GM19468 (cell line): ENCODE measurements around the gene PPP2R5C.
"Not testable (repeated sequence)": the region's sequence is repeated elsewhere in the genome, so short reads cannot be mapped to it uniquely, and the experiment has no call there.

Experiments used
- ATAC-seq: cut with Tn5 transposase; IDR thresholded peaks from one replicate; pipeline ENCODE4 v1.9.1; 2021; ENCODE audit warnings: mild to moderate bottlenecking, moderate library complexity, moderate number of reproducible peaks; ENCODE audit not compliant: unreplicated experiment; ENCODE audit errors: extremely low read depth

Gene PPP2R5C

DNA sequence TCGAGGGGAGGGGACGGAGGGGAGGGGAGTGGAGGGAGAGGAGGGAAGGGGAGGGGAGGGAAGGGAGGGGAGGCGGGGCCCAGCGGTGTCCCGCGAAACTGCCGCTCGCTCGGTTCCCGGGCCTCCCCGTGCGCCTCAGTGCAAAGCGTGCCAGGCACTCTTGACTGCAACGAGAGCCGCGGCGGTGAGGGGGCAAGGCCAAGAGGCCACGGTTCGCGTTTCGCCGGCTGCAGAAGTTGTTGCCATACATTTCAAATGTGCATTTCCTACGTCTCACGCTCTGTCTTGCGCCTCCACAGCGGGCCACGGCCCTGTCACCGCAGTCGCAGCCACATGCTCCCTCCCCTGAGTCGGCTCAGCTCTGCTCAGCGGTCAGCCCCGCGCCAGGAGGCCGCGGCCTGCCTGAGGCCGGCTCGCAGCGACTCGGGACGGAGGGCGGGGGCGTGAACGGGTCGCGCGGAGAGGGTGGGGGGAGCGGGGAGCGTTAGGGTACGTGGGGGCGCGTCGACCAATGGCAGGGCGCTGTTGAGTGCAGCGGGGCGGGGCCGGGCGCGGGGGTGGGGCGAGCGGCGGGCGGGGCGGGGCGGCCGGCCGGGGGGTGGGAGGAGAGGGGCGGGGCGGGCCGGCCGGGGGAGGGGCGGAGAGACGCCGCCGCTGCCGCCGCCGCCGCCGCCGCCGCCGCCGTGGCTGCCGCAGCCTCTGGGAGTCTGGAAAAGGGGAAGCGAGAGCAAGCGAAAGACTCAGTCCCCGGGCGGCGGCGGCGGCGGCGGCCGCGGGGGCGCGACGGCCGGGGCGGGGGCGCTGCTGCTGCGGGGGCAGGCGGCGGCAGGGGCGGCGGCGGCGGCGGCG lies at the start of gene PPP2R5C:
TSS of gene PPP2R5C (plus strand) at position 678 of the 849 bp plus-strand sequence. CDS start 185 bp downstream, outside the sequence.
- peak; percentile 27 for ATAC-seq

DNA sequence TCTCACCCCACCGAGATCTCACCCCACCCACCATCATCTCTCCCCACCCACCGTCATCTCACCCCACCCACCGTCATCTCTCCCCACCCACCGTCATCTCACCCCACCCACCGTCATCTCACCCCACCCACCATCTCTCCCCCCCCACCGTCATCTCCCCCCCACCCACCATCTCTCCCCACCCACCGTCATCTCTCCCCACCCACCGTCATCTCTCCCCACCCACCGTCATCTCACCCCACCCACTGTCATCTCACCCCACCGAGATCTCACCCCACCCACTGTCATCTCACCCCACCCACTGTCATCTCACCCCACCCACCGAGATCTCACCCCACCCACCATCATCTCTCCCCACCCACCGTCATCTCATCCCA lies 49.7 kb upstream of the PPP2R5C start:
- not testable (repeated sequence) for ATAC-seq

DNA sequence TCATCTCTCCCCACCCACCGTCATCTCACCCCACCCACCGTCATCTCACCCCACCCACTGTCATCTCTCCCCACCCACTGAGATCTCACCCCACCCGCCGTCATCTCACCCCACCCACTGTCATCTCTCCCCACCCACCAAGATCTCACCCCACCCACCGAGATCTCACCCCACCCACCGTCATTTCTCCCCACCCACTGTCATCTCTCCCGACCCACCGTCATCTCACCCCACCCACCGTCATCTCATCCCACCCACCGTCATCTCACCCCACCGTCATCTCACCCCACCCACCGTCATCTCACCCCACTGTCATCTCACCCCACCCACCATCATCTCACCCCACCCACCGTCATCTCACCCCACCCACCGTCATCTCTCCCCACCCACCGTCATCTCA lies 49.2 kb upstream of the PPP2R5C start:
- not testable (repeated sequence) for ATAC-seq

DNA sequence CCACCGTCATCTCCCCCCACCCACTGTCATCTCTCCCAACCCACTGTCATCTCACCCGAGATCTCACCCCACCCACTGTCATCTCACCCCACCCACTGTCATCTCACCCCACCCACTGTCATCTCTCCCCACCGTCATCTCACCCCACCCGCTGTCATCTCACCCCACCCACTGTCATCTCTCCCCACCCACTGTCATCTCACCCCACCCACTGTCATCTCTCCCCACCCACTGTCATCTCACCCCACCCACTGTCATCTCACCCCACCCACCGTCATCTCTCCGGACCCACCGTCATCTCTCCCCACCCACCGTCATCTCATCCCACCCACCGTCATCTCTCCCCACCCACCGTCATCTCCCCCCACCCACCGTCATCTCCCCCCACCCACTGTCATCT lies 48.4 kb upstream of the PPP2R5C start:
- not testable (repeated sequence) for ATAC-seq

DNA sequence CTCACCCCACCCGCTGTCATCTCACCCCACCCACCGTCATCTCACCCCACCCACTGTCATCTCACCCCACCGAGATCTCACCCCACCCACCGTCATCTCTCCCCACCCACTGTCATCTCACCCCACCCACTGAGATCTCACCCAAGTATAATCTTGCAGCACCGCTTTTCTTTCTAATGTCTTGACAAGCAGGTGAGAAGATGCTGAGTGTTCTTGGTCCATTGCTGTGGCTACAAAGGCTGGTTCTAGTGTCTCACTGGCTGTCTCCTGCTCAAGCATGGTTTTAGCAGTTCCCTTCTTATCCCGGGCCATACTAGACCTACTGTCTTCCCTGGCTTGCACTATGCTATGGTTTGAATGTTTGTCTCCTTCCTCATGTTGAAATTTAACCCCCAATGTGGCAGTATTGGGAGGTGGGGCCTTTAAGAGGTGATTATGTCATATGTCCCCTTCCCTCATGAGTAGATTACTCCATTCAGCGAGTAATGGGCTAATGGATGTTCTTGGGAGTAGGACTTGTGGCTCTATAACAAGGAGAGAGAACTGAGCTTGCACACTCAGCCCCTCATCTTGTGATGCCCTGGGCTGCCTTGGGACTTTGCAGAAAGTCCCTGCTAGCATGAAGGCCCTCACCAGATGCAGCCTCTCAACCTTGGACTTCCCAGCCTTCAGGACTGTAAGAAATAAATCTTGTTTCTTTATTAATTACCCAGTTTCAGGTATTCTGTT lies 47.7 kb upstream of the PPP2R5C start:
- no peak for ATAC-seq

DNA sequence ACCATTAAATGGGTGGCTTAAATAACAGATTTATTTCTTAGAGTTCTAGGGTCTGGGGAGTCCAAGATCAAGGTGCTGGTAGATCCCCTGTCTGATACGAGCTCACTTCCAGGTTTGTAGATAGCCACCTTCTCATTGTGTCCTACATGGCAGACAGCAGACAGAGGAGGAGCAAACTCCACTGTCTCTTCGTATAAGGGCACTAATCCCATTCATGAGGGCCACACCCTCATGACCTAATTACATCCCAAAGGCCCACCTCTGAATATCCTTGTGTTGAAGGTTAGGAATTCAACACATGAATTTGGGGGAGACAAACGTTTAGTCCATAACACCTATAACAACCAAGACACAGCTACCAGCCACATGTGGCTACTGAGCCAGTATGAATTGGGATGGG lies 47.1 kb upstream of the PPP2R5C start:
- ATAC-seq: no peak

DNA sequence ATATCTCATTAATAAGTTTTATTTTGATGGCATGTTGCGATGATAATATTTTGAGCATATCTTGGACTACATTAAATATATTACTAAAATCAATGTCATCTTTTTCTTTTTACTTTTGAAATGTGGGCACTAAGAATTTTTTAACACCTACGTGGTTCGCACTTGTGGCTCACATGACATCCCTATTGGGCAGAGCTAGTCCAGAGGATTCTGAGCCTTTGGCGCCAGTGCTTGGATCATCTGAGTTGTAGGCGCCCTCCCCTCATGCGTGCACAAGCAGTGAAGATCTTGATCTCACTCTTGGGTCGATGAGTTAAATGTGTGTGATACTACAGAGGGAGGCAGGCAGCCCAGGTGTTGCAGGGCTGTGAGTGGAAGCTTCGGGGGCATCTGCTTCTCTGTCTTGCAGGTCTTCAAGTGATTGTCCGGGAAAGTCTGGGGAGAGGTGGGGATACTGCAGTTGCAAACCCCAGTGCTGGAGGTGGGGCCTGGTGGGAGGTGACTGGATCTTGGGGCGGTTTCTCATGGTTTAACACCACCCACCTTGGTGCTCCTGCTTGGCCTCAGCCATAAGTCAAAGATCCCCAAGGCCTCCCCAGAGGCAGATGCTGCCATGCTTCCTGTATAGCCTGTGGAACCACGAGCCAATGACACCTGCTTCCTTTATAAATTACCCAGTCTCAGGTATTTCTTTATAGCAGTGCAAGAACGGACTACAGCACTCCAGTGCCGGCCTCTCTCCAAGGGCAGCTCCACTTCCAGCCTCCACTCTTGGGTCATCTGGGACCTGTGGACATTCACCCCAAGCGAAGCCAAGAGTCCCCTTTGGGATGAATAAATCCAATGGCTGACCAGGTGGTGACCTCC lies 46.1 kb upstream of the PPP2R5C start:
- no peak for ATAC-seq

DNA sequence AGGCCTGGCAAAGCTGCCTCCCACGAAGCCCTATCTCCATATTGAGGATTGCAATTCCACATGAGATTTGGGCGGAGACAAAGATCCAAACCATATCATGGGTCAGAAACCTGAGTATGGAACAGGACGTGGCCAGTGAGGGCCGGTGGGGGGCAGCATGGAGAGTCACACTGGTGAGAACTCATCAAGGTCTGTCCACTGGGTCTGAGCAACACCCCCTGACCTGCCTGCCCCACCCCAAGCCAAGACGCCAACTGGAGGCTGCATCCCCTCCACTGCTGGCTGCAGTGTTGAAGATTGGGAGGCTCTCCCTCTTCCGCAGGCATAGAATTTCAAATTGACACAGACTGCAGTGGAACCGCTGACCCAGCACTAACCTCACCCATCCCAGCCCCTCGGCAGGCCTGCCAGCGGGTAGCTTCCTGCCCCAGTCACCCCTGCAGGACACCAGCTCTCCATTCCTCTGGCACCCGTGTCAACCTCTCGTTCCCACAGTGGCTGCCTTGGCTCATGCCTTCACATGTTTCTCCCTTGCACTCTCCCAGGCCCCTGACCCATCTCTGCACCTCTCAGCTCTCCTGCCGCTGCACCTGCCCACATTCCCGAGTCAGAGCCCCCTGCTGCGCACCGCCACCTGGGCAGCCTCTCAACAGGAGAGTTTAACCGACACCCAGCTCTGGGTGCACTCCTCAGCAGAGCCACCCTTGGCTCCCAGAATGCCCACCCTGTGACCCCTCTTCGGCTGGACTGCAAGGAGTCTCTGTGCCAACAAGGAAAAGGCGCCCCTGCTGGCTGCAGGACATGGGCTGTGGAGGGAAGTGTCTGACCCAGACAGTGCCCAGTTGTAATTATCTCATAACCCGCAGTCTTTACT lies 45.2 kb upstream of the PPP2R5C start:
- no peak for ATAC-seq

DNA sequence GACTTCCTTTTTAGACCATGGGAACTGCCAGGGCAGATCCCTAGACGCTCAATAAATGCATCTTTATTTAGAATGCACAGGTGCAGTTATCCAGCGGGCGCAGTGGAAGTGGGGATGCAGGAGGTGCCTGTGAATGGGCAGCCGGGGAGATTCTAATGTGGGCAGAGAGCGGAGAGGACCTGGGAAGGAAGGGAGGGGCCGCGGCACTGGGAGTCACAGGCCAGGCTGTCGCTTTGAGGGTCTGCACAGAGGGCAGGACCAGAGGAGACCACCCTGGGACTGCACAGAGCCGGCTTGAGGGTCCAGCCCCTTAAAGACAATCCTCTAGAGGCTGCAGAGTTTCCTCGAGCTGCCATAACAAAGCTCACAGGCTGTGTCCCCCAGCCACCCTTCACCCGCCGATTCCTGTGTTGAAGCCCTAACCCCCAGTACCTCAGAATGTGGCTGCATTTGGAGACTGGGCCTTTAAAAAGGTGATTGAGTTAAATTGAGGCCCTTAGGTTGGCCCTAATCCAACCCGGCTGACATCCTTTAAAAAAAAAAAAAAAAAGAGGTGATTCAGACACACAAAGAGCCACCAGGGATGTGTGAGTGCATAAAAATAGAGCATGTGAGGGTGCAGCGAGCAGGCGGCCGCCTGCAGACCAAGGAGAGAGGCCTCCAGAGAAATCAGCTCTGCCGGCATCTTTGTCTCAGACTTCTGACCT lies 44.4 kb upstream of the PPP2R5C start:
- no peak for ATAC-seq

DNA sequence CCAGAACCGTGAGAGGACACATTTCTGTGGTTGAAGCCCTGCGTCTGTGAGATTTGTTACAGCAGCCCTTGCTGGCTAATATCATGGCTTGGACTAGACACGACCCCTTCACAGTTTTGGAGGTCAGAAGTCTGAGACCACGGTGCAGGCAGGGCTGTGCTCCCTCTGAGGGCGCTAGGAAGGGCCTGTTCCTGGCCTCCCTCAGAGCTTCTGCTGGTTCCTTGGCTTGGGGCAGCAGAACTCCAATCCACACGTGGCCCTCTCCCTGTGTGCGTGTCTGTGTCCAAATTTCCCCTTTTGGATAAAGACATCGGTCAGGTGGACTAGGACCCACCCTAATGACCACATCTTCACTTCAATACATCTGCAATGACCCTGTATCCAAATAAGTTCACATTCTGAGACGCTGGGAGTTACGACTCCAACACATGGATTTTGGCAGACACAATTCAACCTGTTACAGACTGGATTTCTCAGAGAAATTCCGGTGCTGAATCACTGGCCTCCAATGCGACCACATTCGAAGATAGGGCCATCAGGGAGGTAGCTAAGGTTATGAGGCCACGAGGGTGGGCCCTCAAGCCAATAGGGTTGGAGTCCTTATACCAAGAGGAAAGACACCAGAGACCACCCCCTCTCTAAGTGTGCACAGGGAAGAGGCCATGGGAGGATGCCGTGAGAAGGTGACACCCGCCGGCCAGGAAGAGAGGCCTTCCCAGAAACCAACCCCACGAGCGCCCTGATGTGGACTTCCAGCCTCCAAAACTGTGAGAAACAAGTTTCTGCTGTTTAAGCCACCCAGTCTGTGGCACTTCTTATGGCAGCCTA lies 43.6 kb upstream of the PPP2R5C start:
- ATAC-seq: no peak

DNA sequence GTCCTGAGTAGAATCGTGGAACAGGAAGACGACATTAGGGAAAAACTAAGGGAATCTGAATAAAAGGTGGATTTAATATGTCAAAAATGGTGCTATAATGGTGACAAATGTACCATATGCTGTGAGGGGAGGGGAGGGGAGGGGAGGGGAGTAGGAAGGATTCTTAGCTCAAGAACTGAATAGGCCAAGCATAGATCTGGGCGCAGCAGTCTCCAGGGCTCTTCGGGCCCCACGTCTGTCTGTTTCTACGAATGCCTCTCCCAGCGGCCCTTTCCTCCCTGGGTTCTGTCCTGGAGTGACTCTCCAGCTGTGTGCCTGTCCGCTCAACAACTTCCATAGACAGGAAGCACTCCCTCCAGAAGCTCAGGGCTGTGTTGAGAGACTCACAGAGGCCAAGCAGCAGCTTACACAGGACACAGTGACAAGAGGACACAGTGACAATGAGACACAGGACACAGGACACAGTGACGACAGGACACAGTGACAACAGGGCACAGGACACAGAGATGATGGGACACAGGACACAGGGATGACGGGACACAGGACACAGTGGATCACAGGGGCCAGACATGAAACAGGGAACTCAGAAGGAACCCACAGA lies 42.4 kb upstream of the PPP2R5C start:
- no peak for ATAC-seq

DNA sequence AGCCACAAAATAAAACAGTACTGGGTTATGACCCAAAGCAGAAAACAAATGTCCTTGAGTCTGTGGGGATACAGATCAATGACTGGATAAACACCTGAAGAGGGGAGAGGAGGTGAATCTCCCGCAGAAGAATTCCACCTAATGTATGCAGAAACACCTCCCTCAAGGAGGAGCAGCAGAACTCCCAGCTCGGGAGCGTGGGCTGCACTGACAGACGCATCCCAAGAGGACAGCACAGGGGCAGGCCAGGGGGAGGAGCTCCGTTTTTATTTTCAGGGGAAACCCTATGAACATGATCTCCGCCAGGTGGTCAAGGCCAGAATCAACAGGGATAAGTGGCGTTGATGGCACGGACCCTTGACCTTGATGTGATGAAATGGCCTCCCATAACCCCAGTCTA lies 41.8 kb upstream of the PPP2R5C start:
- ATAC-seq: no peak

DNA sequence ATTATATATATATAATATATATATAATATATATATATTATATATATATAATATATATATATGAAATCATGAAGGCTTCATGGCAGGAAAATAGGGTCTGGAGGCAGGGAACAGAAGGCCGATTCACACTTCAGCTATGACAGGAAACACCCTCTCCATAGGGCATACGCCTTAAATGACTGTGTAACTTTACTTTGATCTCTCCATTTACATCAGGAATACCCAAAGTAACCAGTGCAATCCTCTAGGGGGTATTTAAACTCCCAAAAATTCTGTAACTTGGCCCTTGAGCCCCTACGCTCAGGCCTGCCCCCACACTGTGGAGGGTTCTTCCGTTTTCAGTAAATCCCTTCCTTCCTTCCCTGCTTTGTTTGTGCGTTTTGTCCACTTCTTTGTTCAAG lies 40.4 kb upstream of the PPP2R5C start:
- ATAC-seq: no peak

DNA sequence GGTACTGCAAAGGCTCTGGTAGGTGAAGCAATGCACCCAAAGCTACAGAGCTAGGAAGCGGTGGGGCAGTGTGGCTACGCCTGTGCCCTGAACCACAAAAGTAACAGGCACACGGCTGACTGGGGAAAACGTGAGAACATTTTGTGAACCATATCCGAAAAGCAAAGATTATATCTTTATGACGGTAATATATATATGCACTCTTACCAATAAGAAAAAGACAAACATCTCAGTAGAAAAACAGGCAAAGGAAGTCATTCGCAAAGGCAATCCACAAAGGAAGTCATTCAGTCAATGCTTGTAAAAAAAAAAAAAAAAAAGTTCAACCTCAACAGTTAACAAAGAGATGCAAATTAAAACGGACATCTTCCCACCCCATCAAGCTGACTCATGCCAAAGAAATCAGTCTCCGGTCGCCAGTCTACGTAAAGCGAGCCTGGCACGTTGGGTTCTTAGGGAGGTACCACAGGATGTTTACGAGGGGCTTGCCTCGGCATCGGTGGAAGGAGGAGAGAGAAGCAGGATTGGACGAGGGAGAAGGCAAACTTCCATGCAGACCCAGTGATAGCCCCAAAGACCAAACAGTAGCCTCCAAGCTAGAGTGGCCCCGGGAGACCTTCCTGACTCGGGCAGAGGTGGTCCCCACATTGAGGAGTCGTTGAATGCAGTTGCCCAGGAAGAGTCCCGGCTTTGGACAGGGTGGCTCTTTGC lies 39.4 kb upstream of the PPP2R5C start:
- ATAC-seq: peak; percentile 14

DNA sequence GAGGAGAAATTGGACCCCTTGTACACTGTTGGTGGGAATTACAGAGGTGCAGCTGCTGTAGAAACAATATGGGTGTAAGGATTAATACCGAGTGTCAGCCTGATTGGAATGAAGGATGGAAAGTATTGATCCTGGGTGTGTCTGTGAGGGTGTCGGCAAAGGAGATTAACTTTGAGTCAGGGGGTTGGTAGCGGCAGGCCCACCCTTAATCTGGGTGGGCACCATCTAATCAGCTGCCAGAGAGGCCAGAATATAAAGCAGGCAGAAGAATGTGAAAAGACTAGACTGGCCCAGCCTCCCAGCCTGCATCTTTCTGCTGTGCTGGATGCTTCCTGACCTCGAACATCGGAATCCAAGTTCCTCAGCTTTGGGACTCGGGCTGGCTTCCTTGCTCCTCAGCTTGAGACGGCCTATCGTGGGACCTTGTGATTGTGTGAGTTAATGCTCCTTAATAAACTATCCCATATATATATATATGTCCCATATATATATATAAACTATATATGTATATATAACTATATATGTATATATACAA lies 38.4 kb upstream of the PPP2R5C start:
- no peak for ATAC-seq

DNA sequence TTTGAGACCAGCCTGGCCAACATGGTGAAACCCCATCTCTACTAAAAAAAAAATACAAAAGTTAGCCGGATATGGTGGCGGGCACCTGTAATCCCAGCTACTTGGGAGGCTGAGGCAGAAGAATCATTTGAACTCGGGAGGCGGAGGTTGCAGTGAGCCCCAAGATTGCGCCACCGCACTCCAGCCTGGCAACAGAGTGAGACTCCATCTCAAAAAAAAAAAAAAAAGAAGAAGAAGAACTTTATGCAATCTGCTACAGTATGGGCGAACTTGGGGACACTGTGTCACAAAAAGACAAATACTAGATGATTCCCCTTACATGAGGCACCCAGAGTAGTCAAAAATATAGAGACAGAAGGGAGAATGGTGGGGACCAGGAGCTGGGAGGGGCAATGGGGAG lies 35.9 kb upstream of the PPP2R5C start:
- not testable (repeated sequence) for ATAC-seq
